K562 (cell line): ENCODE data around the gene OOSP3.

Experiments used
- CTCF ChIP-seq, 3 experiments: IDR thresholded peaks in 2 of 3; conservative IDR thresholded peaks in 1 of 3; 2 replicates each; pipeline ENCODE4 v1.5.1; 2011 to 2012; ENCODE audit warnings: low read length in 3 of 3, mild to moderate bottlenecking in 3 of 3, control low read depth in 2 of 3, improper control_type of control experiment in 1 of 3, inconsistent platforms in 1 of 3, low read depth in 1 of 3, mixed read lengths in 1 of 3, moderate library complexity in 1 of 3; ENCODE audit not compliant: insufficient read depth in 2 of 3
- SP2 ChIP-seq: IDR thresholded peaks from 2 replicates; pipeline ENCODE4 v1.6.1; 2011; ENCODE audit warnings: mild to moderate bottlenecking, low read depth, low read length, moderate library complexity; ENCODE audit not compliant: poor library complexity, severe bottlenecking; ENCODE audit errors: extremely low read depth
- TEAD4 ChIP-seq, 2 experiments: sonication (generic) in 1 of 2; formaldehyde crosslinking in 1 of 2; IDR thresholded peaks; 2 replicates each; pipeline versions ENCODE4 v1.6.1 to v1.8.0; 2012 to 2022; ENCODE audit warnings: borderline replicate concordance in 1 of 2, inconsistent platforms in 1 of 2, low read length in 1 of 2, mild to moderate bottlenecking in 1 of 2, missing genetic modification reagents in 1 of 2

- TF ChIP-seq TEAD4 (IDR thresholded peaks at IDR 0.05; ENCODE audit: low read length) (no peak), TEAD4 (CRISPR knock-in tag; IDR thresholded peaks at IDR 0.05; ENCODE audit: borderline replicate concordance) (no peak), SP2 (no peak), CTCF (IDR thresholded peaks at IDR 0.05 in 2 of 3, conservative IDR thresholded peaks at IDR 0.05 in 1 of 3; ENCODE audit: insufficient read depth in 2 of 3, low read depth in 1 of 3, low read length in 3 of 3) (no peak)
These were observed 65.6 kb downstream of the OOSP3 start for GRCh38 chr11:59943997-59944714.
